ENCODE data around the gene SMCP. TPM values are rescaled to one million over a fixed set of nuclear protein-coding genes. Genes with fewer than 3 reads are reported as not detected.

SMCP gene
- total RNA-seq, 1 donor from 2014 or later: not detected

GRCh38 chr1:152860129-152860528 lies 18.0 kb upstream of the SMCP start:
- ATAC-seq: no peak
- H3K36me3 ChIP-seq: no peaks in the 10 kb centered on the region
- H3K9me3 ChIP-seq: no peaks in the 10 kb centered on the region
- no peaks in the 10 kb centered on the region for H3K27me3 ChIP-seq (ENCODE audit: low read depth)
- no peak for DNase-seq
- no peaks in the 10 kb centered on the region for H3K4me1 ChIP-seq
- H3K27ac ChIP-seq: no peak overlapping the region
- intact Hi-C loops (cut with DNase I): no loop called here
- TF ChIP-seq CTCF (IDR thresholded peaks at IDR 0.05): no peak
- H3K4me3 ChIP-seq: no peak overlapping the region

- H3K4me1 ChIP-seq: no peaks in the 10 kb centered on the region
- H3K27ac ChIP-seq: no peak overlapping the region
- ATAC-seq: no peak
- no peaks in the 10 kb centered on the region for H3K27me3 ChIP-seq (ENCODE audit: low read depth)
- H3K36me3 ChIP-seq: no peaks in the 10 kb centered on the region
- no peak for TF ChIP-seq CTCF (IDR thresholded peaks at IDR 0.05)
- no peak overlapping the region for H3K4me3 ChIP-seq
- intact Hi-C loops (cut with DNase I): no loop called here
- H3K9me3 ChIP-seq: no peaks in the 10 kb centered on the region
- DNase-seq: no peak
Measured at GRCh38 chr1:152861374-152861773, 16.7 kb upstream of the SMCP start.

DNA sequence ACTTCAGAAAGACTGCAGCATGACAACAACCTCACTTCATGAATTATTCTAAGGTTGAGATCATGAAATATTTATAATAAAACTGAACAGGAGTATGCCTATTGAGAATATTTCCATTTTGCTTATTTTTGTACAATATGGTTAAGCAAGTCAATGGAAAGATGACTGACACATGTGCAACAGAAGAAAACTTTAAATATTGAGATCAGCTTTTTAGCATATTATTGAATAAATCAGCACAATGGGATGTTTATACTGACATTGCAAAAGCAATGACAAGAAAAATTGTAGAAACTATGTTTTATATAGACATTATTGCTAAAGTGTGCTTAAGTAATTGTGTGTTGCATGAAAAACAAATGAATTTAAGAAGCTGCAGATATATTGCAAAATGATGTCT lies 13.7 kb upstream of the SMCP start:
- H3K9me3 ChIP-seq: no peaks in the 10 kb centered on the region
- no peaks in the 10 kb centered on the region for H3K27me3 ChIP-seq (ENCODE audit: low read depth)
- TF ChIP-seq CTCF (IDR thresholded peaks at IDR 0.05): no peak
- H3K36me3 ChIP-seq: no peaks in the 10 kb centered on the region
- DNase-seq: no peak
- no peak for ATAC-seq
- no peak overlapping the region for H3K4me3 ChIP-seq
- H3K27ac ChIP-seq: no peak overlapping the region
- no peaks in the 10 kb centered on the region for H3K4me1 ChIP-seq
- intact Hi-C loops (cut with DNase I): no loop called here

DNA sequence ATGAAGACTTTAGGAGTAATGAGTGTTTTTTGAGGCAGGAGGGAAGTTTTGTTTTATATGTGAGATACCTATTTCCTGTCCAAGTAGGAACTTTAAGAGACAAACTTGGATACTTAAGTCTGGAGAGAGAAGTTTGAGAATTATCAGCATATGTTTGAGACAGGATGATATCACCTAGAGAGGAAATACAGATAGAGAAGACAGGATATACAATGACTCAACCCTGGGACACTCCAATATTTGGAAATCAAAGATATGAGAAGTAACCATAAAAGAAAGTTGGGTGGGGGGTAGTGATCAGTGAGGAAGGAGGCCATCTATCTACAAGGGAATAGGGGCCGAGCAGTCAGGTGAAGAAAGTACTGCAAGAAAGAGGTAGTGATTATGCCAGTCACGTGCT lies 11.8 kb upstream of the SMCP start:
- DNase-seq (no peak), ATAC-seq (no peak)
- TF ChIP-seq CTCF (IDR thresholded peaks at IDR 0.05): no peak
- H3K4me1 ChIP-seq: no peaks in the 10 kb centered on the region
- no peak overlapping the region for H3K27ac ChIP-seq
- intact Hi-C loops (cut with DNase I): no loop called here
- H3K27me3 ChIP-seq (ENCODE audit: low read depth): no peaks in the 10 kb centered on the region
- H3K9me3 ChIP-seq: no peaks in the 10 kb centered on the region
- H3K4me3 ChIP-seq: no peak overlapping the region
- H3K36me3 ChIP-seq: no peaks in the 10 kb centered on the region

- no peaks in the 10 kb centered on the region for H3K36me3 ChIP-seq
- TF ChIP-seq CTCF (IDR thresholded peaks at IDR 0.05): peak; percentile 69
- H3K27ac ChIP-seq: no peak overlapping the region
- intact Hi-C loops (cut with DNase I): no loop called here
- peak; percentile 81 to 88 for ATAC-seq
- no peaks in the 10 kb centered on the region for H3K9me3 ChIP-seq
- no peaks in the 10 kb centered on the region for H3K27me3 ChIP-seq (ENCODE audit: low read depth)
- H3K4me3 ChIP-seq: no peak overlapping the region
- H3K4me1 ChIP-seq: no peaks in the 10 kb centered on the region
- DNase-seq: peak; percentile 53
Measured at GRCh38 chr1:152869808-152870419, 8.2 kb upstream of the SMCP start.
